NCI-H446 (cell line): Measurements from ENCODE around the gene ILF3.
"Not testable (repeated sequence)": the region's sequence is repeated elsewhere in the genome, so short reads cannot be mapped to it uniquely, and the experiment has no call there.

ENCODE experiments used
- DNase-seq, 2 experiments: peaks; one replicate each; lab custom pipeline; 2025; lab: John Stamatoyannopoulos, UW

Gene ILF3

DNA sequence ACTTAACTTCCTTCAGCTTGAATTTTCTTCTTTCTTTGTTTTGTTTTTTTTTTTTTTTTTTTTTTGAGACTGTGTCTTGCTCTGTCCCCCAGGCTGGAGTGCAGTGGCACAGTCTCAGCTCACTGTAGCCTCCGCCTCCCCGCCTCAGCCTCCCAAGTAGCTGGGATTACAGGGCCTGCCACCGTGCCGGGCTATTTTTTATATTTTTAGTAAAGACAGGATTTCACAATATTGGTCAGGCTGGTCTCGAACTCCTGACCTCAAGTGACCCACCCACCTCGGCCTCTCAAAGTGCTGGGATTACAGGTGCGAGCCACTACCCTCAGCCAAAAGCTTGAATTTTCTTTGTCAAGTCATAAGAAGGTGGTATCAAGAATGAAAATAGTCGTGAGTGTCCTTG, 21.1 kb downstream of the ILF3 start:
- not testable (repeated sequence) for DNase-seq

- DNase-seq, result no peak
Measured at GRCh38 chr19:10677751-10678150, 23.6 kb downstream of the ILF3 start.

DNA sequence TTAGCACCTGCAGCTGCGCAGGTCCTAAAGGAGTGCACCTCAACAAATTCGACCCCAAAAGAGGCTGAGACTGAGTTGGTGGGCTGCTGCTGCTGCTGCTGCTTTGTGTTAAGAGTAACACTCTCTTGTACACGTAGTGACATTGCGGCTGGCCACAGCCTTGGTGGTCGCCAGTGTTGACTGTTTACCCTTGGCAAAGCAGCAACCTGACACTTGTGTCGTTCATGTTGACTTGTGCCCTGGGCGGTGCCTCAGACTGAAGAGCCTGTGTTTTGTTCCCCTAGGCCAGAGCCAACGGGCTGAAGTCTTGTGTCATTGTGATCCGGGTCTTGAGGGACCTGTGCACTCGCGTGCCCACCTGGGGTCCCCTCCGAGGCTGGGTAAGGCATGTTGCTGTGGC, 24.7 kb downstream of the ILF3 start:
- no peak for DNase-seq

- DNase-seq, result no peak
Measured at GRCh38 chr19:10679743-10680142, 25.6 kb downstream of the ILF3 start.

GRCh38 chr19:10680545-10681135, 26.5 kb downstream of the ILF3 start:
- no peak for DNase-seq

GRCh38 chr19:10681658-10682057, 27.5 kb downstream of the ILF3 start:
- no peak for DNase-seq

GRCh38 chr19:10682397-10683063, 28.4 kb downstream of the ILF3 start:
- no peak for DNase-seq

DNA sequence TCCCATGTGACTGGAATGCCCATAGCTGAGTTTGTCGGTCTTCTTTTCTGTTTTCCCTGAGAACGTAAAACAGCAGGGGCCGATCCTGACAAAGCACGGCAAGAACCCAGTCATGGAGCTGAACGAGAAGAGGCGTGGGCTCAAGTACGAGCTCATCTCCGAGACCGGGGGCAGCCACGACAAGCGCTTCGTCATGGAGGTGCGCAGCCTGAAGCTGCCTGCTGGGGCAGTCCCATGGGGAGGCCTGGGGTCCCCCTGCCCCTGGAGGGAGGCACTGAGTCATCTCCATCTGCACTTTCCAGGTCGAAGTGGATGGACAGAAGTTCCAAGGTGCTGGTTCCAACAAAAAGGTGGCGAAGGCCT, 28.9 kb downstream of the ILF3 start:
- DNase-seq, result no peak

DNA sequence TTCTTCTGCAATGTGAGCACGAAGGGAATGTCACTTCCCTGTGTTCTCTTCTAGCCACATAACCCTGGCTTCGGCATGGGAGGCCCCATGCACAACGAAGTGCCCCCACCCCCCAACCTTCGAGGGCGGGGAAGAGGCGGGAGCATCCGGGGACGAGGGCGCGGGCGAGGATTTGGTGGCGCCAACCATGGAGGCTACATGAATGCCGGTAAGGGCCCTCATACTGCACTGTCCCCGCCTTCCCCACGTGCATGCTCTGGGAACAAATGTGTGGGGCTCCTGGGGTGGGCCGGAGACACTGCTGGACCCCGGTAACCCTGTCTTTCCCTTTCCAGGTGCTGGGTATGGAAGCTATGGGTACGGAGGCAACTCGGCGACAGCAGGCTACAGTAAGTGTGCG, 29.4 kb downstream of the ILF3 start:
- DNase-seq, result no peak

DNA sequence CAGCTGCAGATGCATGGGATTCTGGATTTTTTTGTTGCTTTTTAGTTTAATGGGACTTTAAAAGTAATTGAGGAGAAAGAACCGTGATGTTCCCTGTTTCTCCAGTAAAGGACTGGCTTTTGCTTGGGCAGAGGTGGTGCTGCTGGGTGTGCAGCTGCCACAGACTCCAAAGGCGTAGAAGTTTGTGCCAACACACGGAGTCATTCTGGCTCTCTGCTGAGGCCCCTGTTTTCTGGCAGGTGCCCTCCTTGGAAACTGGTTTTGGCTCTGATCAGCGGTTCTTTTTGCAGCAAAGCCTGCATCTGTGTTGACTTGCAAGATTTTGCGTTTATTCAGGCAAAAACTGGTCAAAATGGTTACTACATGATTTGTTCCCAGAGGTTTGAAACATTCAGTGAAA, 31.1 kb downstream of the ILF3 start:
- DNase-seq, result peak in 1 of 2 experiments; percentile 68

DNA sequence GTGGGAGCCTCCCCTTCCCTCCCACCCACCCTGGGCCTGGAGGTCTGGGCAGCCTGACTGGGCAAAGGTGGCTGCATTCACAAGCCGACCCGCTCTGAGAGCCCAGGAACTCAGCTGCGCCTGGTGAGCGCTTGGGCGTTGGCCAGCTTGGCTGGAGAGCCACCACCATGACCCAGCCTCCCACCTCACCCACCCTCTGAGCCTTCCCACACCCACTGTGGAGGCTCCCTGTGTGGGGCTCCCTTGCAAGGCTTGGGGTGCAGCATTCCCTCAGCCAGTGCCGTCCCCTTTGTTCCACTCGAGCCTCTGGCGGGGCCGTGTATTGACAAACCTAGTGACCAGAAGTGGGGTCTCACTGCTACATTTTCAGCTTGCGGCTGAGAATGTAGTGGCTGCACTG, 32.0 kb downstream of the ILF3 start:
- DNase-seq, result no peak

GRCh38 chr19:10686661-10687517, 32.7 kb downstream of the ILF3 start:
- DNase-seq, result no peak

- DNase-seq, result no peak
Measured at GRCh38 chr19:10687518-10688288, 33.6 kb downstream of the ILF3 start.

DNA sequence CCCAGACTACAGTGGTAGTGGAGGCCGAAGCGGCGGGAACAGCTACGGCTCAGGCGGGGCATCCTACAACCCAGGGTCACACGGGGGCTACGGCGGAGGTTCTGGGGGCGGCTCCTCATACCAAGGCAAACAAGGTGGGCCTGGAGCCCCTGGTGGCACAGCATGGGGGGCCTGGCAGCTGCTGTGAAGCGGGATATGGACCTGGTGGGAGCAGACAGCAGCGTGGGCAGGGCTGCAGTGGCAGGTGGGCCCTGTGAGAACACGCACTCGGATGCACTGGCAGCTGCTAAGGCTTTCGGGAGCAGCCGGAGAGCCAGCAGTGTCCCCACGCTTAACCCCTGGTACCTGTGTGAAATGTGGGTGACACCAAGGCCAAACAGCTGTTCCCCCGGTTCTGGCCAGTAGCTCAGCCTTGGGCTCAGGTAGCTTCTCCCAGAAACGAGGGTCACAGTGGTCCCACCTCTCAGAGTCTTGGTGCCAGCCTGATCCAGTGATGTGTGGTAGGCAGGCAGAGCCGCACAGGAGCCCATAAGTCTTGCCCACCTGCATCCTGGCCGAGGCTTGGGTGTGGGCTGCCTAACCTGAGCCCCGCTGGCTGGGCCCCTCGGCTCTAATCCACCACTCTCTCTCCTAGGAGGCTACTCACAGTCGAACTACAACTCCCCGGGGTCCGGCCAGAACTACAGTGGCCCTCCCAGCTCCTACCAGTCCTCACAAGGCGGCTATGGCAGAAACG, 34.6 kb downstream of the ILF3 start:
- DNase-seq, result no peak

DNA sequence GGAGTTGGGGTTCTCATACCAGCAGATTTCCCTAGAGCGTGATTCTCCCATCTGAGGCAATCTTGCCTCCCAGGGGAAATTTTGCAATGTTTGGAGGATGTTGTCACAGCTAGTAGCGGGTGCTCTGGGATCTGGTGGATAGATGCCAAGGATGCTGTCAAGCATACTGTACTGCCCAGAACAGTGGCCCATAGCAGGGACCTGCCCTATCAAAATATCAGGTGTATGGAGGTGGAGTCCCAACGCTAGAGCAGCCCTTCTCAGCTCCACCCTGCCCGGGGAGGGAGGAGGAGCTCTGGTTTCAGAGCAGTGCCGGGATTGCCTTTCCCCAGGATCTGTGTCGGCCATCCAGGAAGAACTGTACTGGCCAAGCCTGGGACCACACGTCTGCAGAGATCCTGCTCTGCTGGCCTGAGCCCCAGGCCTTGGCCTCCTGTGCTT, 36.2 kb downstream of the ILF3 start:
- no peak for DNase-seq

DNA sequence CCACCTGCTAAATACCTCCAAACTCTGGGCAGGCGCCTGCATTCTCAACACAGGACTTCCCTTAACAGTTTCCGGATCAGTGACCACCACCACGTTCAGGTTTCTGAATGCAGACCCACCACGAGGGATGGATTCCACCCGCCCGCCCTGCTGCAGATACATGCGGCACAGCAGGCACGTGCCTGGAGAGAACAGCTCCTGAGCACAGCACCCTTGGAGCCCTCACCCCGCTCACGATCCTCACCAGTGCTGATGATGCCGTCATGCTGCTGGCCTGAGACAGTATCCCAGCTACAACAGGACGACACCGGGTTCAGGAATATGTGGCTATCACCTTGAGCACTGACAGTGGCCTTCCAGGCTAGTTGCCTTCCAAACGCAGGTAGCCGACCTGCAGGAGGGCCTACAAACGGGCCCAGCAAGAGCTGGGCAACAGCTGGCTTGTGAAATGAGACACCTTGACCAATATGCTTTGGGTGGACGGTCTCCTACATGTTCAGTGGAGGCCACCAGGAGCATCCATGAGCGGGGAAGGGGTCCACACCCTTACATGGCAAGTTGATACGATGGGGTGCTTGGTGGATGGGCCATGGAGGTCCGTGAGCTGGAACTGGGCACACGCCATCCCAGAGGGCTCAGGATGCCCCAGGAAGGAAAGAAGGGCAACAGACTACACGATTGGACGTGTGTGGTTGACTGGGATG, 37.2 kb downstream of the ILF3 start:
- no peak for DNase-seq

GRCh38 chr19:10691883-10692282, 37.7 kb downstream of the ILF3 start:
- DNase-seq, result no peak

DNA sequence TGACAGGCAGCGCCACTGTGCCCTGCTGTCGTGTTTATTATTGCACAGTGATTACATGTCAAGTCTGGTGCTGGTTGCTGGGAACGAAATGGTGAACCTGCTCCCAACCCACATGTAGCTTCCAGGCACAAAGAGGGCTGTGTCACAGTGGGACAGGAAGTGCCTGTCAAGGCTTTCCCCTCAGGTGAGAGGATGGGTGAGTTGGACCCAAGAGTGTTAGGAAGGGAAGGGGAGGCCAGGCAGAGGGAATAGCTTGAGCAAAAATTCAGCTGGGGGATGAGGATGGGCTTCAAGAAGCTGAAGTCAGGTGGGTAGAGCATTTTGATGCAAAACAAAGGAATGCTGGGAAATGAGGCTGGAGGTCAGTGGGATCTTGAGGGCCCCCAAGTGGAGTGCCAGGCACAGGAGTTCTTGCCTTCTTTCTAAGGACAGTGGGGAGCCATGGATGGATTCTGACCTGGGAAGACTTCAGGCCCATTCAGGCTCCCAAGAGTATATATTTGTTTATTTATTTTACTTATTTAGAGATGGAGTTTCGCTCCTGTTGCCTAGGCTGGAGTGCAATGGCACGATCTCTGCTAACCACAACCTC, 38.6 kb downstream of the ILF3 start:
- DNase-seq, result no peak

- no peak for DNase-seq
Measured at GRCh38 chr19:10694706-10695307, 40.7 kb downstream of the ILF3 start.
